ENCODE data around the gene FBH1.

GRCh38 chr10:5860066-5860465, 30.0 kb upstream of the FBH1 start:
- TF ChIP-seq POLR2A (IDR thresholded peaks at IDR 0.05; ENCODE audit: low read length) (no peak), GATA1 (IDR thresholded peaks at IDR 0.05; ENCODE audit: low read depth, low read length) (no peak)

Data from erythroblast (primary cell).